GM23338 (cell line): Measurements from ENCODE around the gene GRPR. TPM values are rescaled to one million over a fixed set of nuclear protein-coding genes. Genes with fewer than 3 reads are reported as not detected.

ENCODE experiments used
- ATAC-seq: fragments of 200-7000 bp; cut with Tn5 transposase; 3 replicates; pipeline ENCODE4 v1.9.1; 2020
- DNase-seq: peaks from one replicate; pipeline ENCODE4 v3.0.0-alpha.2; 2015; ENCODE audit warnings: low spot score
- H2AFZ ChIP-seq: fragments of 200-600 bp; sonication (generic); 2 replicates; pipeline ENCODE4 v1.8.0; 2016; ENCODE audit warnings: antibody characterized with exemption, mild to moderate bottlenecking, moderate library complexity
- H3F3A ChIP-seq: fragments of 200-600 bp; sonication (generic); replicated peaks from 2 replicates; pipeline ENCODE4 v1.8.0; 2017; ENCODE audit warnings: antibody characterized with exemption, mixed run types, low read depth
- H3K27ac ChIP-seq: fragments of 200-600 bp; sonication (generic); 2 replicates; pipeline ENCODE4 v1.6.1; 2016; ENCODE audit warnings: low read depth
- H3K27me3 ChIP-seq: fragments of 200-600 bp; sonication (generic); 2 replicates; pipeline ENCODE4 v1.8.0; 2016; ENCODE audit warnings: mild to moderate bottlenecking, mixed run types, moderate library complexity; ENCODE audit not compliant: insufficient read depth
- H3K36me3 ChIP-seq: fragments of 200-600 bp; sonication (generic); 2 replicates; pipeline ENCODE4 v1.8.0; 2016; ENCODE audit warnings: mild to moderate bottlenecking; ENCODE audit not compliant: insufficient read depth
- H3K4me1 ChIP-seq: fragments of 200-600 bp; sonication (generic); 2 replicates; pipeline ENCODE4 v1.8.0; 2016; ENCODE audit warnings: mild to moderate bottlenecking, moderate library complexity; ENCODE audit not compliant: insufficient read depth
- H3K4me2 ChIP-seq: fragments of 200-600 bp; sonication (generic); 2 replicates; pipeline ENCODE4 v1.7.1; 2017; ENCODE audit warnings: mixed run types
- H3K4me3 ChIP-seq: fragments of 200-600 bp; sonication (generic); 2 replicates; pipeline ENCODE4 v1.6.1; 2016; ENCODE audit warnings: mixed run types
- H3K79me2 ChIP-seq: fragments of 200-600 bp; sonication (generic); replicated peaks from 2 replicates; pipeline ENCODE4 v1.8.0; 2017; ENCODE audit warnings: mild to moderate bottlenecking; ENCODE audit not compliant: insufficient read depth
- H3K9me2 ChIP-seq: fragments of 200-600 bp; sonication (generic); 2 replicates; pipeline ENCODE4 v1.8.0; 2017; ENCODE audit not compliant: insufficient read depth
- H4K20me1 ChIP-seq: fragments of 200-600 bp; sonication (generic); replicated peaks from 2 replicates; pipeline ENCODE4 v1.8.0; 2017; ENCODE audit warnings: mild to moderate bottlenecking; ENCODE audit not compliant: insufficient read depth
- H3K27ac Mint-ChIP-seq: 2 replicates; pipeline ENCODE4 v1.8.0; 2020; ENCODE audit warnings: inconsistent platforms, mild to moderate bottlenecking, moderate library complexity, mixed read lengths
- H3K27me3 Mint-ChIP-seq: 3 replicates; pipeline ENCODE4 v1.8.0; 2022; ENCODE audit warnings: low read depth, mild to moderate bottlenecking, moderate library complexity, mixed read lengths, inconsistent platforms; ENCODE audit not compliant: insufficient read depth, poor library complexity
- H3K36me3 Mint-ChIP-seq: 3 replicates; pipeline ENCODE4 v1.8.0; 2021; ENCODE audit warnings: low read depth, mild to moderate bottlenecking, inconsistent platforms, moderate library complexity, mixed read lengths
- H3K4me1 Mint-ChIP-seq: 3 replicates; pipeline ENCODE4 v1.8.0; 2020; ENCODE audit warnings: mild to moderate bottlenecking, inconsistent platforms, mixed read lengths
- H3K4me3 Mint-ChIP-seq: 3 replicates; pipeline ENCODE4 v1.8.0; 2021; ENCODE audit warnings: moderate library complexity, mild to moderate bottlenecking, inconsistent platforms, mixed read lengths
- H3K9me3 Mint-ChIP-seq: 3 replicates; pipeline ENCODE4 v1.8.0; 2020; ENCODE audit warnings: moderate library complexity, mild to moderate bottlenecking, inconsistent platforms, mixed read lengths
- CREB1 ChIP-seq: fragments of 250-450 bp; sonication (Bioruptor Pico); IDR thresholded peaks from 2 replicates; pipeline ENCODE4 v1.5.0; 2020; ENCODE audit warnings: low read depth, mild to moderate bottlenecking, moderate library complexity
- EZH2 ChIP-seq: fragments of 200-600 bp; sonication (generic); IDR thresholded peaks from one replicate; pipeline ENCODE4 v1.8.0; 2017; ENCODE audit warnings: antibody characterized with exemption, mild to moderate bottlenecking, low read depth; ENCODE audit not compliant: unreplicated experiment
- EZH2phosphoT487 ChIP-seq: fragments of 200-600 bp; sonication (generic); IDR thresholded peaks from one replicate; pipeline ENCODE4 v1.8.1; 2018; ENCODE audit warnings: antibody characterized with exemption; ENCODE audit not compliant: unreplicated experiment
- JUNB ChIP-seq: IDR thresholded peaks from one replicate; pipeline ENCODE4 v1.6.1; 2016; ENCODE audit warnings: antibody characterized with exemption; ENCODE audit not compliant: unreplicated experiment
- NANOG ChIP-seq: IDR thresholded peaks from 2 replicates; pipeline ENCODE4 v1.6.1; 2016; ENCODE audit warnings: antibody characterized with exemption, borderline replicate concordance
- POLR2AphosphoS5 ChIP-seq: IDR thresholded peaks from 2 replicates; pipeline ENCODE4 v1.6.1; 2016; ENCODE audit warnings: antibody characterized with exemption, low read depth
- STAT1 ChIP-seq: IDR thresholded peaks from one replicate; pipeline ENCODE4 v1.6.1; 2016; ENCODE audit warnings: antibody characterized with exemption; ENCODE audit not compliant: unreplicated experiment
- ZNF114 ChIP-seq: fragments of 250-450 bp; sonication (Bioruptor Pico); IDR thresholded peaks from 2 replicates; pipeline ENCODE4 v1.5.0; 2020; ENCODE audit warnings: mild to moderate bottlenecking, moderate library complexity
- ZNF331 ChIP-seq: fragments of 250-450 bp; sonication (Bioruptor Pico); IDR thresholded peaks from 2 replicates; pipeline ENCODE4 v1.5.0; 2020; ENCODE audit warnings: low read depth, mild to moderate bottlenecking, moderate library complexity
- polyA plus RNA-seq: library from polyadenylated mRNA; unstranded; fragments of >200 nt; fragmentation: Nextera tagmentation; extraction: Ambion mirVana; gene quantifications from 2 replicates; pipeline ENCODE4 v1.2.1, GENCODE V29; 2016
- total RNA-seq: library from RNA; depleted of rRNA; stranded (reverse); fragments of >200 nt; shearing (Covaris generic); gene quantifications from 2 replicates; pipeline ENCODE4 v1.2.3, GENCODE V29; 2014
- TF ChIP-seq, protein P1 (sequence below): IDR thresholded peaks from 2 replicates; pipeline ENCODE4 v1.6.1; 2016; ENCODE audit warnings: antibody characterized with exemption
- TF ChIP-seq, protein P2 (sequence below): fragments of 250-450 bp; sonication (Bioruptor Pico); IDR thresholded peaks from 2 replicates; pipeline ENCODE4 v1.5.0; 2020; ENCODE audit warnings: mild to moderate bottlenecking, moderate library complexity
- TF ChIP-seq, protein P3 (sequence below), 2 experiments: fragments of 200-600 bp in 1 of 2; sonication (generic) in 1 of 2; conservative IDR thresholded peaks; 2 replicates each; pipeline versions ENCODE4 v1.5.1 to v1.6.1; 2016 to 2017; ENCODE audit warnings: antibody characterized with exemption in 2 of 2, low read depth in 2 of 2, mild to moderate bottlenecking in 2 of 2, moderate library complexity in 1 of 2
- TF ChIP-seq, protein P4 (sequence below): IDR thresholded peaks from one replicate; pipeline ENCODE4 v1.6.1; 2018; ENCODE audit warnings: antibody characterized with exemption; ENCODE audit not compliant: unreplicated experiment

GRPR gene
- total and polyA plus RNA-seq, 2 experiments from 2014 or later, result 13.4 to 14.3 TPM

DNA sequence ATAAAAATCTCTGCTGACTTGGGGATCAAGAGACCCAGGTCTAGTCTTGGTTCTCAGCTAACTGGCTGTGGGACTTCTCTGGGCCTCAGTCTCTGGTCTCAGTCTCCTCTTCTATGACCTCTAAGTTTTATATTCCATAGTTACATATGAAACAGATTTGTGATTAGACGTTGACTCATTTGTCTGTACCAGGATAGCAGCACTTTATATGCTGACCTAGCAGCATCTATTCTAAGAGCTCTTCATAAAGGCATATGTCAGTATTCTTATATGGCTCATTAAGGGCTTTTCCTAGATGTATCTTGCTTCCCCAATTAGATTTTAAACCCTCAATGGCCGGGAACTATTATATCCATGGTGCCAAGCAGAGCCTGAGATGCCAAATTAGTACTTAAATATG lies 12.7 kb downstream of the GRPR start:
- H3K4me2 ChIP-seq, result no peak overlapping the region
- H3F3A ChIP-seq, result no peaks in the 10 kb centered on the region
- Mint-ChIP-seq H3K4me1 (no peaks in the 10 kb centered on the region), H3K9me3 (no peaks in the 10 kb centered on the region), H3K36me3 (peaks cover 8% of the 10 kb centered on the region; the same call in 2 of the 3 replicates), H3K27me3 (no peaks in the 10 kb centered on the region), H3K4me3 (no peak overlapping the region), H3K27ac (no peak overlapping the region)
- TF ChIP-seq ZNF331 (CRISPR knock-in tag) (no peak), NANOG (no peak), EZH2phosphoT487 (no peak), STAT1 (no peak), JUNB (no peak), EZH2 (no peak), CREB1 (no peak), ZNF114 (no peak), POLR2AphosphoS5 (no peak)
- TF ChIP-seq, protein P1, sequence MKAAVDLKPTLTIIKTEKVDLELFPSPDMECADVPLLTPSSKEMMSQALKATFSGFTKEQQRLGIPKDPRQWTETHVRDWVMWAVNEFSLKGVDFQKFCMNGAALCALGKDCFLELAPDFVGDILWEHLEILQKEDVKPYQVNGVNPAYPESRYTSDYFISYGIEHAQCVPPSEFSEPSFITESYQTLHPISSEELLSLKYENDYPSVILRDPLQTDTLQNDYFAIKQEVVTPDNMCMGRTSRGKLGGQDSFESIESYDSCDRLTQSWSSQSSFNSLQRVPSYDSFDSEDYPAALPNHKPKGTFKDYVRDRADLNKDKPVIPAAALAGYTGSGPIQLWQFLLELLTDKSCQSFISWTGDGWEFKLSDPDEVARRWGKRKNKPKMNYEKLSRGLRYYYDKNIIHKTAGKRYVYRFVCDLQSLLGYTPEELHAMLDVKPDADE, result no peak
- TF ChIP-seq, protein P2, sequence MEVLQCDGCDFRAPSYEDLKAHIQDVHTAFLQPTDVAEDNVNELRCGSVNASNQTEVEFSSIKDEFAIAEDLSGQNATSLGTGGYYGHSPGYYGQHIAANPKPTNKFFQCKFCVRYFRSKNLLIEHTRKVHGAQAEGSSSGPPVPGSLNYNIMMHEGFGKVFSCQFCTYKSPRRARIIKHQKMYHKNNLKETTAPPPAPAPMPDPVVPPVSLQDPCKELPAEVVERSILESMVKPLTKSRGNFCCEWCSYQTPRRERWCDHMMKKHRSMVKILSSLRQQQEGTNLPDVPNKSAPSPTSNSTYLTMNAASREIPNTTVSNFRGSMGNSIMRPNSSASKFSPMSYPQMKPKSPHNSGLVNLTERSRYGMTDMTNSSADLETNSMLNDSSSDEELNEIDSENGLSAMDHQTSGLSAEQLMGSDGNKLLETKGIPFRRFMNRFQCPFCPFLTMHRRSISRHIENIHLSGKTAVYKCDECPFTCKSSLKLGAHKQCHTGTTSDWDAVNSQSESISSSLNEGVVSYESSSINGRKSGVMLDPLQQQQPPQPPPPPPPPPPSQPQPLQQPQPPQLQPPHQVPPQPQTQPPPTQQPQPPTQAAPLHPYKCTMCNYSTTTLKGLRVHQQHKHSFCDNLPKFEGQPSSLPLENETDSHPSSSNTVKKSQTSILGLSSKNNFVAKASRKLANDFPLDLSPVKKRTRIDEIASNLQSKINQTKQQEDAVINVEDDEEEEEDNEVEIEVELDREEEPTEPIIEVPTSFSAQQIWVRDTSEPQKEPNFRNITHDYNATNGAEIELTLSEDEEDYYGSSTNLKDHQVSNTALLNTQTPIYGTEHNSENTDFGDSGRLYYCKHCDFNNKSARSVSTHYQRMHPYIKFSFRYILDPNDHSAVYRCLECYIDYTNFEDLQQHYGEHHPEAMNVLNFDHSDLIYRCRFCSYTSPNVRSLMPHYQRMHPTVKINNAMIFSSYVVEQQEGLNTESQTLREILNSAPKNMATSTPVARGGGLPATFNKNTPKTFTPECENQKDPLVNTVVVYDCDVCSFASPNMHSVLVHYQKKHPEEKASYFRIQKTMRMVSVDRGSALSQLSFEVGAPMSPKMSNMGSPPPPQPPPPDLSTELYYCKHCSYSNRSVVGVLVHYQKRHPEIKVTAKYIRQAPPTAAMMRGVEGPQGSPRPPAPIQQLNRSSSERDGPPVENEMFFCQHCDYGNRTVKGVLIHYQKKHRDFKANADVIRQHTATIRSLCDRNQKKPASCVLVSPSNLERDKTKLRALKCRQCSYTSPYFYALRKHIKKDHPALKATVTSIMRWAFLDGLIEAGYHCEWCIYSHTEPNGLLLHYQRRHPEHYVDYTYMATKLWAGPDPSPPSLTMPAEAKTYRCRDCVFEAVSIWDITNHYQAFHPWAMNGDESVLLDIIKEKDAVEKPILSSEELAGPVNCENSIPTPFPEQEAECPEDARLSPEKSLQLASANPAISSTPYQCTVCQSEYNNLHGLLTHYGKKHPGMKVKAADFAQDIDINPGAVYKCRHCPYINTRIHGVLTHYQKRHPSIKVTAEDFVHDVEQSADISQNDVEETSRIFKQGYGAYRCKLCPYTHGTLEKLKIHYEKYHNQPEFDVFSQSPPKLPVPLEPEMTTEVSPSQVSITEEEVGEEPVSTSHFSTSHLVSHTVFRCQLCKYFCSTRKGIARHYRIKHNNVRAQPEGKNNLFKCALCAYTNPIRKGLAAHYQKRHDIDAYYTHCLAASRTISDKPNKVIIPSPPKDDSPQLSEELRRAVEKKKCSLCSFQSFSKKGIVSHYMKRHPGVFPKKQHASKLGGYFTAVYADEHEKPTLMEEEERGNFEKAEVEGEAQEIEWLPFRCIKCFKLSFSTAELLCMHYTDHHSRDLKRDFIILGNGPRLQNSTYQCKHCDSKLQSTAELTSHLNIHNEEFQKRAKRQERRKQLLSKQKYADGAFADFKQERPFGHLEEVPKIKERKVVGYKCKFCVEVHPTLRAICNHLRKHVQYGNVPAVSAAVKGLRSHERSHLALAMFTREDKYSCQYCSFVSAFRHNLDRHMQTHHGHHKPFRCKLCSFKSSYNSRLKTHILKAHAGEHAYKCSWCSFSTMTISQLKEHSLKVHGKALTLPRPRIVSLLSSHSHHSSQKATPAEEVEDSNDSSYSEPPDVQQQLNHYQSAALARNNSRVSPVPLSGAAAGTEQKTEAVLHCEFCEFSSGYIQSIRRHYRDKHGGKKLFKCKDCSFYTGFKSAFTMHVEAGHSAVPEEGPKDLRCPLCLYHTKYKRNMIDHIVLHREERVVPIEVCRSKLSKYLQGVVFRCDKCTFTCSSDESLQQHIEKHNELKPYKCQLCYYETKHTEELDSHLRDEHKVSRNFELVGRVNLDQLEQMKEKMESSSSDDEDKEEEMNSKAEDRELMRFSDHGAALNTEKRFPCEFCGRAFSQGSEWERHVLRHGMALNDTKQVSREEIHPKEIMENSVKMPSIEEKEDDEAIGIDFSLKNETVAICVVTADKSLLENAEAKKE, result no peak
- TF ChIP-seq, protein P3, sequence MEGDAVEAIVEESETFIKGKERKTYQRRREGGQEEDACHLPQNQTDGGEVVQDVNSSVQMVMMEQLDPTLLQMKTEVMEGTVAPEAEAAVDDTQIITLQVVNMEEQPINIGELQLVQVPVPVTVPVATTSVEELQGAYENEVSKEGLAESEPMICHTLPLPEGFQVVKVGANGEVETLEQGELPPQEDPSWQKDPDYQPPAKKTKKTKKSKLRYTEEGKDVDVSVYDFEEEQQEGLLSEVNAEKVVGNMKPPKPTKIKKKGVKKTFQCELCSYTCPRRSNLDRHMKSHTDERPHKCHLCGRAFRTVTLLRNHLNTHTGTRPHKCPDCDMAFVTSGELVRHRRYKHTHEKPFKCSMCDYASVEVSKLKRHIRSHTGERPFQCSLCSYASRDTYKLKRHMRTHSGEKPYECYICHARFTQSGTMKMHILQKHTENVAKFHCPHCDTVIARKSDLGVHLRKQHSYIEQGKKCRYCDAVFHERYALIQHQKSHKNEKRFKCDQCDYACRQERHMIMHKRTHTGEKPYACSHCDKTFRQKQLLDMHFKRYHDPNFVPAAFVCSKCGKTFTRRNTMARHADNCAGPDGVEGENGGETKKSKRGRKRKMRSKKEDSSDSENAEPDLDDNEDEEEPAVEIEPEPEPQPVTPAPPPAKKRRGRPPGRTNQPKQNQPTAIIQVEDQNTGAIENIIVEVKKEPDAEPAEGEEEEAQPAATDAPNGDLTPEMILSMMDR (conservative IDR thresholded peaks at IDR 0.05; ENCODE audit: low read depth in 2 of 2), result no peak
- TF ChIP-seq, protein P4, sequence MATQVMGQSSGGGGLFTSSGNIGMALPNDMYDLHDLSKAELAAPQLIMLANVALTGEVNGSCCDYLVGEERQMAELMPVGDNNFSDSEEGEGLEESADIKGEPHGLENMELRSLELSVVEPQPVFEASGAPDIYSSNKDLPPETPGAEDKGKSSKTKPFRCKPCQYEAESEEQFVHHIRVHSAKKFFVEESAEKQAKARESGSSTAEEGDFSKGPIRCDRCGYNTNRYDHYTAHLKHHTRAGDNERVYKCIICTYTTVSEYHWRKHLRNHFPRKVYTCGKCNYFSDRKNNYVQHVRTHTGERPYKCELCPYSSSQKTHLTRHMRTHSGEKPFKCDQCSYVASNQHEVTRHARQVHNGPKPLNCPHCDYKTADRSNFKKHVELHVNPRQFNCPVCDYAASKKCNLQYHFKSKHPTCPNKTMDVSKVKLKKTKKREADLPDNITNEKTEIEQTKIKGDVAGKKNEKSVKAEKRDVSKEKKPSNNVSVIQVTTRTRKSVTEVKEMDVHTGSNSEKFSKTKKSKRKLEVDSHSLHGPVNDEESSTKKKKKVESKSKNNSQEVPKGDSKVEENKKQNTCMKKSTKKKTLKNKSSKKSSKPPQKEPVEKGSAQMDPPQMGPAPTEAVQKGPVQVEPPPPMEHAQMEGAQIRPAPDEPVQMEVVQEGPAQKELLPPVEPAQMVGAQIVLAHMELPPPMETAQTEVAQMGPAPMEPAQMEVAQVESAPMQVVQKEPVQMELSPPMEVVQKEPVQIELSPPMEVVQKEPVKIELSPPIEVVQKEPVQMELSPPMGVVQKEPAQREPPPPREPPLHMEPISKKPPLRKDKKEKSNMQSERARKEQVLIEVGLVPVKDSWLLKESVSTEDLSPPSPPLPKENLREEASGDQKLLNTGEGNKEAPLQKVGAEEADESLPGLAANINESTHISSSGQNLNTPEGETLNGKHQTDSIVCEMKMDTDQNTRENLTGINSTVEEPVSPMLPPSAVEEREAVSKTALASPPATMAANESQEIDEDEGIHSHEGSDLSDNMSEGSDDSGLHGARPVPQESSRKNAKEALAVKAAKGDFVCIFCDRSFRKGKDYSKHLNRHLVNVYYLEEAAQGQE, result no peak
- no peak overlapping the region for H3K4me3 ChIP-seq
- no peak overlapping the region for H3K27ac ChIP-seq
- ATAC-seq, result no peak
- H3K79me2 ChIP-seq, result peaks cover 55% of the 10 kb centered on the region
- H4K20me1 ChIP-seq, result no peaks in the 10 kb centered on the region
- H2AFZ ChIP-seq, result no peak overlapping the region
- no peak for DNase-seq
- no peaks in the 10 kb centered on the region for H3K9me2 ChIP-seq
- no peaks in the 10 kb centered on the region for H3K36me3 ChIP-seq
- H3K4me1 ChIP-seq, result 0 out of 2 replicates have a peak, but pooled peaks cover 4% of the 10 kb centered on the region
- H3K27me3 ChIP-seq, result no peaks in the 10 kb centered on the region
